Neutrophil (primary cell): ENCODE data around the gene CHRNA1.

ENCODE experiments used
- H3K27ac ChIP-seq: fragments of 200-600 bp; sonication (generic); 2 replicates; pipeline ENCODE4 v1.5.1; 2016; ENCODE audit warnings: mild to moderate bottlenecking, moderate library complexity
- H3K27me3 ChIP-seq: fragments of 200-600 bp; sonication (generic); 2 replicates; pipeline ENCODE4 v1.6.0; 2016; ENCODE audit warnings: mild to moderate bottlenecking
- H3K36me3 ChIP-seq: fragments of 200-600 bp; sonication (generic); 2 replicates; pipeline ENCODE4 v1.5.1; 2017
- H3K4me1 ChIP-seq, 2 experiments: fragments of 200-600 bp in 1 of 2; sonication (generic) in 1 of 2; 1 replicate in 1 of 2; 2 replicates in 1 of 2; pipeline versions ENCODE4 v1.5.1 to v1.6.1; 2013 to 2016; ENCODE audit warnings: low read depth in 1 of 2, low read length in 1 of 2, mild to moderate bottlenecking in 1 of 2, moderate library complexity in 1 of 2; ENCODE audit not compliant: control insufficient read depth in 1 of 2, insufficient read depth in 1 of 2
- H3K4me3 ChIP-seq, 2 experiments: fragments of 200-600 bp in 1 of 2; sonication (generic) in 1 of 2; 1 replicate in 1 of 2; 2 replicates in 1 of 2; pipeline ENCODE4 v1.5.1; 2013 to 2016; ENCODE audit warnings: low read depth in 1 of 2, low read length in 1 of 2, mild to moderate bottlenecking in 1 of 2, moderate library complexity in 1 of 2
- H3K9me3 ChIP-seq: fragments of 200-600 bp; sonication (generic); 2 replicates; pipeline ENCODE4 v1.5.1; 2016
- CTCF ChIP-seq: fragments of 200-600 bp; sonication (generic); IDR thresholded peaks from 2 replicates; pipeline ENCODE4 v1.5.1; 2016; ENCODE audit warnings: antibody characterized with exemption

Gene CHRNA1

DNA sequence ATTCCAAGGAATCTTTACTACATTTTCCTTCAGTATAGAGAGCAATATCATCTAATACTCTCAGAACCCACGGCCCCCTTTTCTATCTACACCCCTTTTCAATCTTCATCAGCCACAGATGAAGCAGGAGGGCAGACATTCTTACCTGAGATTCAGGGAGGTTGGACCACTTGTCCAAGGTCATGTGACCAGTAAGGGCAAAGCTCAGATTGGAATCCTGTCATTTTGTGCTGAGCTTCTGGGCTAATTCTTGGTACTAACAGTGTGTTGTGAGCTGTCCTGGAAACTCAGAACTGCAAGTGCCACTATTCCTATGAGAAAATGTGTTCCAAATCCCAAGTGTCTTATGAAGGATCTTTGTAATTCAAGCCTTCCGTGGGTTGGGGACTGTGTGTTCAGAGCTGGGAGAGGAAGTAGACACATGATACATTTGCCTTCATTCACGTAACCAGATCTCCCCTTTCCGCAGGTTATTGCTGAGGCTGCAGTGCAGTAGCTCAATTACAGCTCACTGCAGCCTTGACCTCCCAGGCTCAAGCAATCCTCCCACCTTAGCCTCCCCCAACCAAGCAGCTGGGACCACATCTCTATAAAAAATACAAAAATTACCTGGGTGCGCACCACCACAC lies 3.3 kb downstream of the CHRNA1 start:
- Histone ChIP-seq H3K27me3 (peaks cover 93% of the 10 kb centered on the region), H3K4me3 (no peak overlapping the region), H3K9me3 (no peaks in the 10 kb centered on the region), H3K27ac (no peak overlapping the region), H3K4me1 (no peaks in the 10 kb centered on the region), H3K36me3 (no peaks in the 10 kb centered on the region)
- TF ChIP-seq CTCF, result no peak

DNA sequence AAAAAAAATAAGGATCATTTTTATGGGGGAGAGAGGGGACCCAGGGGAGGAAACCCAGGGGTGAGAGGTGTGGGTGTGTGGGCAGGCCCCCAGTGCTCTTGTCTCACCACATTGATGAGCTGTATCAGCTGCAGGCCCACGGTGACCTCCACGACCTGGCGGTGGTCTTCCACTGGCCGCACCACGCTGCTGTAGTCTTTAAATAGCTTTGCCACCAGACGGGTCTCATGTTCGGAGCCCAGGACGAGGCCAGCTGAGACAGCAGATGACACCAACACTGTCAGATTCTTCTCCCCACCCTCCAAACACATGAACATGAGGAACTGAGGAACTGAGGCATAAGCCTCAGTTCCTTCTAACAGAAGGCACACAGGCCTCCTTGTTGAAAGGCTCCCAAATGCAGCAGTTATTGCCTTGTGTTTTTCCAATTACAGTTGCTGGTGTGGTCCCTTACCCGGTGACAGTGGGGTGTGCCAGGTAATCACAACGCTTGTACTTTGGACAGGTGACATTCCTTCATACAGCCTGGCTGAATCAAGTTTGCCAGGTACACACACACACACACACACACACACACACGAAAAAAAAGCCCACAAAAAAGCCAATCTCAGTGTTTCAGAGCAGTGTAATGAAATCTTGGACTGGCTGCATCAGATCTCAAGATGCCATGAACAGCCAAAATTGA lies 4.7 kb downstream of the CHRNA1 start:
- Histone ChIP-seq H3K27me3 (peaks cover 78% of the 10 kb centered on the region), H3K36me3 (no peaks in the 10 kb centered on the region)
- no peak for TF ChIP-seq CTCF

GRCh38 chr2:174756743-174757142 lies 7.5 kb downstream of the CHRNA1 start:
- Histone ChIP-seq H3K27me3 (peaks cover 67% of the 10 kb centered on the region), H3K4me1 (no peaks in the 10 kb centered on the region)

More for the DNA sequence above, 4.7 kb downstream of the CHRNA1 start:
- no peaks in the 10 kb centered on the region for H3K9me3 ChIP-seq
- H3K27ac ChIP-seq, result no peak overlapping the region
- H3K4me3 ChIP-seq, result no peak overlapping the region
- no peaks in the 10 kb centered on the region for H3K4me1 ChIP-seq

DNA sequence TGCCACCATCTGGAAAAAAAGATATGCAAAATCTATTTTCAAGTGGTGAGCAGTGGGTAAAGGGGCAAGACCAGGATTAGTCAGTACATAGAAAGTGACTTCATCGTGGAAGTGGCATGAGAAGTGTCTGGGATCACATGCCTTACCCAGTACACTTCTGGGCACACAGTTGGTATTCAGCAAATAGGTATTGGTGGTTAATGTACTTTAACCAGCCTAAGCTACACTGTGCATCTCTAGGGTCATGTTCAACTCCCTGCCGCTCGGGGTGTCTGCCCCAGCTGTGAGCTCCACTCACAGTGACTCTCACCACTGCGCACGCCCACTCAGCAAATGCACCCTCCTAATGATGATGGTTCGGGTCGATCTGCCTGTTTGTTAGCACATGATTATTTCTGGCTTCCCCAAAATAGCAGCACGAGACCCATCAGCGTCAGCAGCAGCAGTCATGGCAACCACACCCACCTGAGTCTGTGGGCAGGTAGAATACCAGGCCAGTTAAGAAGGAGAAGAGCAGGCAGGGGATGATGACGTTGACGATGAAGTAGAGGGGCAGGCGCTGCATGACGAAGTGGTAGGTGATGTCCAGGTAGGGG lies 11.1 kb downstream of the CHRNA1 start:
- no peak for TF ChIP-seq CTCF
- H3K27ac ChIP-seq, result no peak overlapping the region
- no peaks in the 10 kb centered on the region for H3K4me1 ChIP-seq

More at GRCh38 chr2:174756743-174757142, 7.5 kb downstream of the CHRNA1 start:
- no peaks in the 10 kb centered on the region for H3K36me3 ChIP-seq
- no peak overlapping the region for H3K4me3 ChIP-seq
- no peak for TF ChIP-seq CTCF
- H3K27ac ChIP-seq, result no peak overlapping the region
- H3K9me3 ChIP-seq, result no peaks in the 10 kb centered on the region

GRCh38 chr2:174752403-174753037 lies 11.8 kb downstream of the CHRNA1 start:
- H3K36me3 ChIP-seq, result no peaks in the 10 kb centered on the region
- no peaks in the 10 kb centered on the region for H3K4me1 ChIP-seq
- H3K27me3 ChIP-seq, result peaks cover 60% of the 10 kb centered on the region
- H3K4me3 ChIP-seq, result no peak overlapping the region
- TF ChIP-seq CTCF, result no peak
- H3K27ac ChIP-seq, result no peak overlapping the region
- no peaks in the 10 kb centered on the region for H3K9me3 ChIP-seq

More for the DNA sequence above, 11.1 kb downstream of the CHRNA1 start:
- Histone ChIP-seq H3K36me3 (no peaks in the 10 kb centered on the region), H3K9me3 (no peaks in the 10 kb centered on the region), H3K27me3 (peaks cover 57% of the 10 kb centered on the region), H3K4me3 (no peak overlapping the region)
